BE2C (cell line): ENCODE data around the gene SOX8.

Experiments used
- DNase-seq: peaks from one replicate; pipeline ENCODE4 v3.0.0-alpha.2; 2020
- H3K27me3 ChIP-seq: fragments of 250-450 bp; sonication (Bioruptor Pico); 2 replicates; pipeline ENCODE4 v1.5.1; 2020; ENCODE audit warnings: mild to moderate bottlenecking
- H3K36me3 ChIP-seq: fragments of 250-450 bp; sonication (Bioruptor Pico); 2 replicates; pipeline ENCODE4 v1.5.1; 2020; ENCODE audit warnings: mild to moderate bottlenecking
- H3K4me1 ChIP-seq: fragments of 250-450 bp; sonication (Bioruptor Pico); 2 replicates; pipeline ENCODE4 v1.5.1; 2020
- H3K4me3 ChIP-seq: 2 replicates; pipeline ENCODE4 v1.5.1; 2011; ENCODE audit warnings: low read depth, low read length
- H3K9me3 ChIP-seq: fragments of 250-450 bp; sonication (Bioruptor Pico); 2 replicates; pipeline ENCODE4 v1.5.1; 2020
- CTCF ChIP-seq: IDR thresholded peaks from 2 replicates; pipeline ENCODE4 v1.5.1; 2012; ENCODE audit warnings: mild to moderate bottlenecking, low read depth, low read length

The SOX8 gene

GRCh38 chr16:974001-974601 is 7.5 kb upstream of the SOX8 start:
- no peak for TF ChIP-seq CTCF
- Histone ChIP-seq H3K36me3 (no peaks in the 10 kb centered on the region), H3K4me3 (no peak overlapping the region), H3K9me3 (no peaks in the 10 kb centered on the region), H3K4me1 (no peaks in the 10 kb centered on the region), H3K27me3 (peaks cover 8% of the 10 kb centered on the region)
- DNase-seq = no peak

GRCh38 chr16:974611-975261 is 6.8 kb upstream of the SOX8 start:
- TF ChIP-seq CTCF = no peak
- Histone ChIP-seq H3K27me3 (peaks cover 12% of the 10 kb centered on the region), H3K9me3 (no peaks in the 10 kb centered on the region), H3K4me1 (no peaks in the 10 kb centered on the region), H3K4me3 (no peak overlapping the region), H3K36me3 (no peaks in the 10 kb centered on the region)
- DNase-seq = no peak

DNA sequence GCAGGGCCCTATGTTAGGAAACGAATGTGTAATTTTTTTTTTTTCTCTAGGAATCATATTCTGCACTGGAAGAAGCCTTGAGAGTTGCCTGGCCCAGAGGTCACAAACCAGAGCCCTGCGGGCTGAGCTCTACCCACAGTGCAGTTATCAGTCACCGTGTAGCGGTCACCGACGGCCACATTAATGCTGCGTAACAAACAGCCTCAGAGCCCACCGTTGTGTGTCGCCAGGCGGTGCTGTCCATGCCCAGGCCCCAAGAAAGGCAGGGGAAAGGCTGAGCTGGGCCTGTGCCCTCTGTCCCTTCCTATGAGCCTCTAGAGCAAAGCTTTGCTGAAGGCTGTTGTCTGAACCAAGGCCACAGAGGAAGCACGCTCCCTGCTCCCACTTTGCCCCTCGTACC is 6.3 kb upstream of the SOX8 start:
- no peaks in the 10 kb centered on the region for H3K36me3 ChIP-seq
- no peaks in the 10 kb centered on the region for H3K4me1 ChIP-seq
- peaks cover 18% of the 10 kb centered on the region for H3K27me3 ChIP-seq
- H3K9me3 ChIP-seq = no peaks in the 10 kb centered on the region
- no peak overlapping the region for H3K4me3 ChIP-seq
- TF ChIP-seq CTCF = no peak
- no peak for DNase-seq

- H3K9me3 ChIP-seq = no peaks in the 10 kb centered on the region
These were observed 5.1 kb upstream of the SOX8 start for GRCh38 chr16:976389-976931.

GRCh38 chr16:977081-977701 is 4.4 kb upstream of the SOX8 start:
- no peak for TF ChIP-seq CTCF
- no peaks in the 10 kb centered on the region for H3K4me1 ChIP-seq

More at GRCh38 chr16:976389-976931, 5.1 kb upstream of the SOX8 start:
- H3K4me1 ChIP-seq = no peaks in the 10 kb centered on the region
- no peak for TF ChIP-seq CTCF
- H3K4me3 ChIP-seq = no peak overlapping the region
- no peaks in the 10 kb centered on the region for H3K36me3 ChIP-seq
- no peak for DNase-seq
- H3K27me3 ChIP-seq = peaks cover 29% of the 10 kb centered on the region

GRCh38 chr16:977896-978295 is 3.7 kb upstream of the SOX8 start:
- H3K36me3 ChIP-seq = no peaks in the 10 kb centered on the region
- no peaks in the 10 kb centered on the region for H3K9me3 ChIP-seq
- H3K4me1 ChIP-seq = no peaks in the 10 kb centered on the region
- no peak for DNase-seq
- TF ChIP-seq CTCF = no peak
- no peak overlapping the region for H3K4me3 ChIP-seq
- H3K27me3 ChIP-seq = peaks cover 43% of the 10 kb centered on the region

More at GRCh38 chr16:977081-977701, 4.4 kb upstream of the SOX8 start:
- DNase-seq = no peak
- Histone ChIP-seq H3K36me3 (no peaks in the 10 kb centered on the region), H3K4me3 (no peak overlapping the region), H3K9me3 (no peaks in the 10 kb centered on the region), H3K27me3 (peaks cover 35% of the 10 kb centered on the region)
